ENCODE results near the gene DNM1. TPM values are rescaled to one million over a fixed set of nuclear protein-coding genes. Genes with fewer than 3 reads are reported as not detected.
A peak's percentile ranks its signal among the peaks of the same experiment; 100 is the strongest.

Gene DNM1
- total and polyA plus RNA-seq, 4 donors, result 1.2 to 23.7 (median 6.1) TPM

- Histone ChIP-seq H3K4me3 (no peak overlapping the region), H3K36me3 (ENCODE audit: control insufficient read depth in 4 of 4, insufficient read depth in 4 of 4, low read length in 4 of 4) (peaks cover 13 to 33% (median 20%) of the 10 kb centered on the region in 4 donors), H3K9ac (ENCODE audit: insufficient read depth in 1 of 2, low read length in 2 of 2) (no peak overlapping the region), H3K9me3 (ENCODE audit: control insufficient read depth in 4 of 4, insufficient read depth in 3 of 4, low read length in 3 of 4) (no peaks in the 10 kb centered on the region), H3K4me1 (ENCODE audit: control insufficient read depth in 5 of 5, insufficient read depth in 5 of 5, low read length in 5 of 5) (peaks cover 0 to 3% (median 0%) of the 10 kb centered on the region in 5 donors), H3K27ac (ENCODE audit: low read depth in 1 of 2, low read length in 1 of 2) (no peak overlapping the region), H3K27me3 (ENCODE audit: control insufficient read depth in 3 of 3, insufficient read depth in 3 of 3, low read length in 2 of 3) (no peaks in the 10 kb centered on the region)
- no peak for ATAC-seq (ENCODE audit: insufficient read depth, low FRiP score)
- TF ChIP-seq CTCF (IDR thresholded peaks at IDR 0.05; ENCODE audit: control extremely low read depth, extremely low read depth), result peak; percentile 55
- DNase-seq, result peak; percentile 60 to 66 (median 65)
- WGBS, 2 donors, result 69 to 74% methylated on average over 18 of the region's 18 CpGs
Observed at GRCh38 chr9:128254855-128255759, 51.9 kb downstream of the DNM1 start.

- no peaks in the 10 kb centered on the region for H3K27me3 ChIP-seq (ENCODE audit: control insufficient read depth in 3 of 3, insufficient read depth in 3 of 3, low read length in 2 of 3)
- H3K4me3 ChIP-seq, result no peak overlapping the region
- no peak overlapping the region for H3K27ac ChIP-seq (ENCODE audit: low read depth in 1 of 2, low read length in 1 of 2)
- H3K36me3 ChIP-seq (ENCODE audit: control insufficient read depth in 4 of 4, insufficient read depth in 4 of 4, low read length in 4 of 4), result peaks cover 23 to 50% (median 25%) of the 10 kb centered on the region in 4 donors
- no peaks in the 10 kb centered on the region for H3K9me3 ChIP-seq (ENCODE audit: control insufficient read depth in 4 of 4, insufficient read depth in 3 of 4, low read length in 3 of 4)
- ATAC-seq (ENCODE audit: insufficient read depth, low FRiP score) (no peak), DNase-seq (no peak)
- TF ChIP-seq CTCF (IDR thresholded peaks at IDR 0.05; ENCODE audit: control extremely low read depth, extremely low read depth), result no peak
- WGBS, 2 donors, result 79 to 86% methylated on average over 23 of the region's 23 CpGs
- H3K9ac ChIP-seq (ENCODE audit: insufficient read depth in 1 of 2, low read length in 2 of 2), result no peak overlapping the region
- no peaks in the 10 kb centered on the region for H3K4me1 ChIP-seq (ENCODE audit: control insufficient read depth in 5 of 5, insufficient read depth in 5 of 5, low read length in 5 of 5)
Observed at GRCh38 chr9:128257086-128257825, 54.1 kb downstream of the DNM1 start.

- H3K9ac ChIP-seq (ENCODE audit: insufficient read depth in 1 of 2, low read length in 2 of 2), result no peak overlapping the region
- peaks cover 23 to 57% (median 30%) of the 10 kb centered on the region in 4 donors for H3K36me3 ChIP-seq (ENCODE audit: control insufficient read depth in 4 of 4, insufficient read depth in 4 of 4, low read length in 4 of 4)
- no peaks in the 10 kb centered on the region for H3K27me3 ChIP-seq (ENCODE audit: control insufficient read depth in 3 of 3, insufficient read depth in 3 of 3, low read length in 2 of 3)
- 91 to 94% methylated on average over 11 of the region's 11 CpGs for WGBS, 2 donors
- no peaks in the 10 kb centered on the region for H3K4me1 ChIP-seq (ENCODE audit: control insufficient read depth in 5 of 5, insufficient read depth in 5 of 5, low read length in 5 of 5)
- ATAC-seq (ENCODE audit: insufficient read depth, low FRiP score) (no peak), DNase-seq (no peak)
- no peak overlapping the region for H3K4me3 ChIP-seq
- no peak overlapping the region for H3K27ac ChIP-seq (ENCODE audit: low read depth in 1 of 2, low read length in 1 of 2)
- H3K9me3 ChIP-seq (ENCODE audit: control insufficient read depth in 4 of 4, insufficient read depth in 3 of 4, low read length in 3 of 4), result no peaks in the 10 kb centered on the region
- no peak for TF ChIP-seq CTCF (IDR thresholded peaks at IDR 0.05; ENCODE audit: control extremely low read depth, extremely low read depth)
Observed at GRCh38 chr9:128257907-128258306, 54.7 kb downstream of the DNM1 start.

Measured in lung (tissue), 12 donors.